Activated T-cell treated with anti-CD3 and anti-CD28 coated beads for 1 hour (primary cell): Measurements from ENCODE around the gene ATAD2B.

Experiments
- DNase-seq: peaks from one replicate; pipeline ENCODE4 v3.0.0-alpha.2; 2020; ENCODE audit warnings: low read depth

The ATAD2B gene

DNA sequence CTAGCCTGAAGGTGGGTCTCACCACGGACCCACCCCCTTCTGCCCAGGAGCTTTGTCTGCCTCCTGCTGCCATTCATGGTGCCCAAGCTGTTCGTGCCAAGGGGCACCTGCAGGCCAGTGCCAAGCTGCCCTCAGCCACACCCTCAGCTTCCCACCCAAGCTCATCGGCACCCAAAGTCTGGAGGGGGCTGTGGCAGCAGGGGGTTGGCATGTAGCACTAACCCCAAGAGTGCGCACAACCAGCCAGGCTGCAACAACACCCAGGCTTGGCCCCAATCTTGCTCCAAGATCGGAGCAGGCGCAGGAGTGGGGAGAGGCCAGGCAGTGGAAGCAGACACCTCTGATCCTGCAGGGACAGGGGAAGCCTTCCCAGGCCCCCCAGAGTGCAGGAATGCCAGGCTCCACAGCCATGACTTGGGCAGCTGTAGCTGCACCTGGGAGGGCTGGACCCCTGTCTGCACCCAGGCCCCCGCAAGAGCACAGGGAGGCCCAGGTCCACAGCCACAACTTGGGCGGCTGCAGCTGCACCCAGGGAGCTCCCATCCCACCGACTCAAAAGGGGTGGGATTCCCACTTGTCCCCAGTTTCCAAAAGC is 89.9 kb downstream of the ATAD2B start:
- DNase-seq = no peak

GRCh38 chr2:23836505-23836904 is 90.4 kb downstream of the ATAD2B start:
- no peak for DNase-seq

DNA sequence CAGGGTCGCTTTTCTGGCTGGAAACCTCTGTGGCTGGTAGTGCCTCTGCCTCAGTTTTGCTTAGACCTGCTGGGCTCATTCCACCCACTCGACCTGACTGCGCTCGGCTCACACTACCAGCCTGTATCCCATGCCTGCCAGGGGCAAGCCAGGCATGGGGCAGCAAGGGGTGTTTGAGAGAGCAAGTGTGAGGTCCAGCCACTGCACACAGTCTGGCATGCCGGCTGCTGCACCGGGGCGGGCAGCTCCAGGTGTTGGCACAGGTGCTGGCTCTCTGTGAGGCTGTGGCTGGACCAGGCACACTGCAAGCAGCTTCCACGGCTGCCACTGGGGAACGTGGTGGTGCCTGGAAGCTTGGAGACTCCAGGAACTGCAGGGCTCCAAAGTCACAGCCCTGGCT is 90.9 kb downstream of the ATAD2B start:
- DNase-seq = no peak

- no peak for DNase-seq
These were observed 91.5 kb downstream of the ATAD2B start for GRCh38 chr2:23835423-23835822.

DNA sequence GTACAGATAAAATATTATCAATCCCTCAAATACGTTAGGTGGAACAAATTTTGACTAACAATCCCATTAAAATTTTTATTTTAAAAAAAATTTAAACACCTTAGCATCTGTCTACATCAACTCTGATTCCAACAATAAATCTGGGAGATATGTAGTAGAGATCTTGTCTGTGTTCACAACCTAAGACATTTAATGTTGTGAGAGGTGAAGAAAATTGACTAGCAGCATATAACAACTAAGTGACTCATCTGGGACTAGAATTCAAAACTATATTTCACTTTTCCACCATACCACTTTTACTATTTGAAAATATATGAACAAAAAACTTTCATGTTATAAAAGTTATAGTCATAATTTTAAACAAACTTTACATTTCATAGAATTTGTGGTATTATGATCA is 97.9 kb downstream of the ATAD2B start:
- no peak for DNase-seq

DNA sequence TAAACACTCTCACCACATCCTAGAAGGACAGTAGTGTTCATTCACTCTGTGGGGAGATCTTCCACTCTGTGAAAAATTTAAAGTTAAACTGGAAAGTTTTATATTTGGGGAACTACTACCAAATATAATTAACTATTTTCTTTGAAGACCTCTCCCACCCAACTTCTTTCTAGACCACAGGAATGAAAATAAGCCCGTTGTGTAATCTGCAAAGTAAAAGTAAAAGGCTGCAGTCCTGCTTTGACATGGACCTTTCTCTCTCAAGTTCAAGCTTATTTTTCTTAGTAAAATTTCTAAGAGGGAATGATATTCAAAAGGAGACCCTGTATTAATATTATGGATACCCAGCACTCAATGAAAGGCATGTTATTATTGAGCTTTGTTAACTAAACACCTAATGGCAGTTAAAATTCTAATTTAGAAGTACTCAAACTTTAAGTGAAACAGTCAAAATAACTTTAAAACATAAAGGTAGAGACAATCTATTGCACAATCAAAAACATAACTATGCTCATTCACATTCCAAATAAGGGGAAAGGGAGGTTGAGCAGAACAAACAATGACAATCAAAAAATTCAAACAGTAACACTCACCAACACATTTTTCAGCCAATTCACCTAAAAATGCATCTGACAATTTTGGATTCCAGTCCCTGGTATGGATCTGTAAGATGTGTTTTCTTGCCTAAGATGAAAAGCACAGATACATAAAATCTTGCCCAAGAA is 98.5 kb downstream of the ATAD2B start:
- DNase-seq = no peak

DNA sequence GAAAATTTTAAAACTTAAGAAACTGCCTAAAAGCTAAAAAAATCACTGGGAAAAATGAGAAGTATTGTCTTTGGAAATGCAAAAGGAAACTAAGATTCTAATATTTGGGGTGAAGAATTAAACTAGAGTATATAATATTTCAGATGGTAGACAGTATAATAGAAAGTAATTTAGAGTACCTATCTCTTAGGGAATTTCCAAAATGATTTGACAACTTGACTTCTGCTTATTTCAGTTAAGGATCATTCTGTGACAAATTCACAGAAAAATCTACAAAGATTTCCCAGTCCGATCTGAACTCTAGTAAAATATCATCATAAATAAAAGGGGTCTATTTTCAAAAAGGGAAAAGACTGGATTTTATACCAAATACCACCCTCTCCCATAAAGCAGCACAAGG is 99.6 kb downstream of the ATAD2B start:
- no peak for DNase-seq

DNA sequence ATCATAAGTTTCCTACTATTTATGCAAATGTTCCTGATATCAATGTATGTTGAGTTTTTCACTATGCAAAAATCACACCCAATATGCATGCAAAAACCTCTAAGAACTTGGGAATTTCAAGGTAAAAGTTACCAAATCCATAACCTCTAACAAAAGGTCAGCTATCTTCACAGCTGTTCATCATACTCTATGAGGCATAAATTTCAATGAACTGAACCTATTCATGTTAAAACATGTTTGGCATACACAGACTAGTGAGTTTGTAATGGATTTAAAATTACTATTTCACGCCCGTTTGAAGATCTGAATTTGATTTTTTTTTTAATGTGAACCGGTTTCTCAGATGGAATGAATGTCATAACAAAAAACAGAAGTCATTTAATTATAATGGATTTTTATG is 100.2 kb downstream of the ATAD2B start:
- DNase-seq = no peak

DNA sequence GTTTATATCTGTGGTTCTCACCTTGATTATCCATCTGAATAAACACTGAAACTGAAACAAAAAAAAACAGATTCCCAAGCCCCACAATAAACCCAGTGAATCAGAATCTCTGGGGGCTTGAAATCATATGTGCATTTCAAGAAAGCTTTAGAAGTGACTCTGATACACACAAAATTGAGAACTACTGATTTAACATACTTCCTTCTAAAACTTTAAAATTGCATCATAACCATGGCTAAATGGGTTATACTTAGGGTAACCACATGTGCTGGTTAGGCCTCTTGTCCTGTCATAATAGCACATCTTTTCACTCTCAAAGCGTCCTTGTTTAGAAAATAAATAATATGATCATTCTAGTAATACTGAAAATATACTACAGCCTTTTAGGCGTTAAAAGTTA is 100.9 kb downstream of the ATAD2B start:
- no peak for DNase-seq

GRCh38 chr2:23824777-23825212 is 102.1 kb downstream of the ATAD2B start:
- no peak for DNase-seq

DNA sequence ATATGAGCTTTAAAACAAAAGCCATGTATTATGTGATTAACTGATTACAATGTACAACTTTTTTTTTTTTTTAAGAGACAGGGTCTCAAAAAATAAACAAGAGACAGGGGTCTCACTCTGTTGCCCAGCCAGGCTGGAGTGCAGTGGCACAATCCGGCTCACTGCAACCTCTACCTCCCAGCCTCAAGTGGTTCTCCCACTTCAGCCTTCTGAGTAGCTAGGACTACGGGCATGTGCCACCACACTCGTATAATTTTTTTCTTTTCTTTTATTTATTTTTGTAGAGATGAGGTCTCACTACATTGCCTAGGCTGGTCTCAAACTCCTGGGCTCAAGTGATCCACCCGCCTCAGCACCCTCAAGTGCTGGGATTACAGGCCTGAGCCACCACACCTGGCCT is 103.1 kb downstream of the ATAD2B start:
- no peak for DNase-seq

DNA sequence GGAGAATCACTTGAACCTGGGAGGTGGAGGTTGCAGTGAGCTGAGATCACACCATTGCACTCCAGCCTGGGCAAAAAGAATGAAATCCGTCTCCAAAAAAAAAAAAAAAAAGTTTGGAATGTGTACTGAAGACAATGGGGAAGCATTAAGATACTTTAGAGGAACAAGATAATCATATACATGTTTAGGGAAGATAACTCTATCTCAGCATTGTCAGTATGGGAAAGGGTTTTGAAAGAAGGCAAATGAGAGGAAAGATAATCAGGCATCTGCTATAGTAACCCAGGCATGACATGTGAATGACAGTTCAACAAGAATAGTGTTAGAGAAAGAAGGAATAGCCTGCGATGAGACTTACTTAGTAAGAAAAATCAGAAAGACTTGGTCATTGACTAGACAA is 112.0 kb downstream of the ATAD2B start:
- no peak for DNase-seq

- DNase-seq = no peak
These were observed 113.5 kb downstream of the ATAD2B start for GRCh38 chr2:23813438-23813837.

- no peak for DNase-seq
These were observed 117.8 kb downstream of the ATAD2B start for GRCh38 chr2:23809150-23809549.

DNA sequence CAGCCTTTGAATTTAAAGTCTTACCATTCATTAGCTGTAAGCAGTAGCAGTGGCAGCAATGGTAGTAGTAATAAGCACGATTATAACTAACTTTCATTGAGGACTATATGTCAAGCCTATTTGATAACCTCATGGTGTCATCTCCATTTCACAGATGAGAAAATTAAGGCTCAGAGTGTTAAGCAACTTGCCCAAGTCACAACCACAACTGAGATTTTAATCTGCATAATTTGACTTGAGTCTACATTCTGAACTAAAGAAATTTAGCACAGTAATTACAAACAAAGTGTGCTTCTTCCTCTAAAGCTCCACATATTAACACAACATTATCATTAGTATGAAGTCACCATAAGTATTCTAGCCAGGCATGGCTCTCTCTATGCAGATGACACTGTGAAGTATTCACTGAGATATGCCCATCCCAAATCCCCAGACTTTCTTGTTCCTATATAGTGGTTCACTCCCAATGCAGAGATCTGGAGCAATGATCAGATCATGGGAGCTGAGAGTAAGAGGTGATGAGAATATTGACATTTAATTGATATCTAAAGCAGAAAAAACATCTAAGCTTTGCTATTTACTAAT is 120.2 kb downstream of the ATAD2B start:
- DNase-seq = no peak

- DNase-seq = no peak
These were observed 120.7 kb downstream of the ATAD2B start for GRCh38 chr2:23806201-23806600.

- DNase-seq = no peak
These were observed 122.9 kb downstream of the ATAD2B start for GRCh38 chr2:23803965-23804542.

DNA sequence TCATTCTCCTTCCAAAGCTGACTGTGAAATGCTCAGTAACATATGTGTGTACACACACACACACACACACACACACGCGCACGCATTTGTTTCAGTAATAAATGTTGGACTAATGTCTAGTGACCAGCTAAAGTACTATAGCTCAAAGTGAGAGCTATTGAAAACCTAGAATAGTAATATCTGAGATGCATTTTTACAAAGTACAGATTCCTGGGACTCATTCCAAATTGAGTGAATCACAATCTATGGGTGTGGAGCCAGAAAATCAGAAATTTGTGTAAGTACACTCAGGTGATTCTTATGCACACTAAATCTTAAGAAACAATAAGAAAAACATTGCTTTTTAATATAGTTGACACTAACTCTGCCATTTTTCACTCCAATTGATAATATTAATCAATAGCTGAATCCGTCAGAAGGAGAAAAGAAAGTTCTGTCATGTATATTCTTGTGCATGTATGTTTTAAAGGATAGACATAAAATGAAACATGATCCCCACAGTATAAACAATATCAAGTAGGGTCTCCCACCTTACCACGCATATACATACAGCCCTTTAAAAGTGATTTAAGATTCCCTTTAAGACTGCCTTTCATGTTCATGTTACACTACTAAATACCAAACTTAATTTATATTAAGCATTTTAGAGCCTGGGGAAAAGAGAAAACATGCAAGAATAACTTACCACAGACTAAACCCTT is 123.5 kb downstream of the ATAD2B start:
- no peak for DNase-seq

DNA sequence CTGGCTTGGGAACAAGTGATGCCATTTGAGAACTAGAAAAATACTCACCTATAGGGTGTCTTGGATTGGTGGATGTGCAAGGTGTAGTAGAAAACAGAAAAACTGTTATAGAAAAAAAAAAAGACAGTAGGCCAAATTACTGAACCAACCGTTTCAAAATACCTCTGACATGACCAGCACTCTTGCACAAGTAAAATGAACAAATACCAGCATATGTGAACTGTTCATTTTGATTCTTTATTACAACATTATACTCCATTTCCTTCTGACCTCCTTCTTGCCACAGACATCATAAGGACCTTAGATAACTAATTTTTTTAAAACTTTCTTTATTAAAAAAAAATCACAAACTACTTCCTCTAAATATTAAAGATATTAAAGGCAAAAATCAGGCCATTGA is 125.5 kb downstream of the ATAD2B start:
- no peak for DNase-seq

DNA sequence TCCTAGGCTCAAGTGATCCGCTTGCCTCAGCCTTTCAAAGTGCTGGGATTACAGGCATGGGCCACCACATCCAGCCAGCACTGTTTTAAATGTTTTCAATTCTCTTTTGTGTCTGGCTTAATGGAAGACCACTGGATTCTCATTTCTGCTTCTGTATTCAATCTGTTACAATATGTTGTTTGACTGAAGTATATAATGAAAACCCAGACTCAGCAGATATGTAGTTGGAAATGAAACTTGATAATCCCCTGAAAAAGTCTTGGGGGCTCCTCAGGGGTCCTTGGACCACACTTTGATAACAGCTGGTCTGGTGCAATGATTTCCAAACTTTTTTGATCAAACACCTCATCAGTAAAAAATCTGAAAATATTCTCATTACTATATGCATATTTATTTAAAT is 132.7 kb downstream of the ATAD2B start:
- no peak for DNase-seq

DNA sequence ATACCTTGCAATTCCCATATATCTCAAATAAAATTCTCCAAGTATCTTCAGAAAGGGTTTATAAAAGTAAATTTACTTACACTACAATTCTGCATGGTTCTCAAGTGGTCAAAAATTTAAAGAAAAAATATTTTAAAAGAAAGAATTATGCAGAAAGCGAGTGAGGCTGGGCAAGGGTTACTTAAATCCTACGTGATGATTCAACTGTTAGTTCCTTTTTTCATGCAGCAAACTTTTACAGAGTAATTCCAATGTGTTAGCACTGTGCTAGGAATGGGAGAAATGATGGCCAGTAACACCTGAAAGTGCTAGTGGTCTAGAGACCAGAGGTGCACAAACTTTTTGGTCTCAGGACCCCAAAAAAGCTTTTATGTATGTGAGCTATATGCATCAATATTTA is 133.4 kb downstream of the ATAD2B start:
- no peak for DNase-seq

DNA sequence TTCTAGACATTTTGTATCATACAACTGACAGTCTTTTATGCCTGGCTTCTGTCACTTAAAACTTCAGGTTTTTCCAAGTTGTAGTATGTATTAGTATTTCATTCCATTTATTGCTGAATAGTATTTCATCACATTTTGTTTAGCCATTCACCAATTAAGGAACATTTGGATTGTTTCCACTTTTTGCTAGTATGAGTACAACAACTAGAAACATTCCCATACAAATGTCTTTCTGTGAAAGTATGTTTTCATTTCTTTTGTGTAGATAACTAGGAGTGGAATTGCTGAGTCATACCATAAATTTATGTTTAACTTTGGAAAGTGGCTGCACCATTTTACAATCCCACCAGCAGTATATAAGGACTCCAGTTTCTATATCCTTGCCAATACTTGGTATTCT is 135.9 kb downstream of the ATAD2B start:
- no peak for DNase-seq

DNA sequence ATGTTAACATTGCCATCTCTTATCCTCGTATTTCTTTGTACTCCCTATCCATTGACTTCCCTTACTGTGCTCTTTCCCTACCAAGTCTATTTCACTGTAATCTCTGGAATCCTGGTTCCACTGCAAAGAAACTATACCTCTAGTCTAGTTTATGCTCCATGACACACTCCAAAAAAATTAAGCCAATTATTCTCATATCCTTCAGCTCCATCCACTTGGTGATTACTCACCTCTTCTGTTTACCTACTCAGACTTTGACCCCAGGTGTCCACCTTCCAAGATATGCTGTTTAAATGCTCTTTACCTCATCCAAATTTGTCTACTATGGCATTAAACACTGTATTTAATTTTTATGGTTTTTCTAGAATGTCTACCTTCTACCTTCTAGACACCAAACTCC is 137.9 kb downstream of the ATAD2B start:
- no peak for DNase-seq
